CD4-positive, alpha-beta T cell treated with Interleukin-4 for 4 hours (primary cell): ENCODE data around the gene KNDC1.

Experiments used
- DNase-seq: peaks from one replicate; pipeline ENCODE4 v3.0.0-alpha.2; 2020

The KNDC1 gene

GRCh38 chr10:133267829-133268228 is 107.8 kb downstream of the KNDC1 start:
- no peak for DNase-seq

GRCh38 chr10:133268532-133268931 is 108.5 kb downstream of the KNDC1 start:
- DNase-seq, result no peak

- no peak for DNase-seq
Measured at GRCh38 chr10:133269367-133269766, 109.3 kb downstream of the KNDC1 start.

GRCh38 chr10:133270204-133270603 is 110.2 kb downstream of the KNDC1 start:
- no peak for DNase-seq

DNA sequence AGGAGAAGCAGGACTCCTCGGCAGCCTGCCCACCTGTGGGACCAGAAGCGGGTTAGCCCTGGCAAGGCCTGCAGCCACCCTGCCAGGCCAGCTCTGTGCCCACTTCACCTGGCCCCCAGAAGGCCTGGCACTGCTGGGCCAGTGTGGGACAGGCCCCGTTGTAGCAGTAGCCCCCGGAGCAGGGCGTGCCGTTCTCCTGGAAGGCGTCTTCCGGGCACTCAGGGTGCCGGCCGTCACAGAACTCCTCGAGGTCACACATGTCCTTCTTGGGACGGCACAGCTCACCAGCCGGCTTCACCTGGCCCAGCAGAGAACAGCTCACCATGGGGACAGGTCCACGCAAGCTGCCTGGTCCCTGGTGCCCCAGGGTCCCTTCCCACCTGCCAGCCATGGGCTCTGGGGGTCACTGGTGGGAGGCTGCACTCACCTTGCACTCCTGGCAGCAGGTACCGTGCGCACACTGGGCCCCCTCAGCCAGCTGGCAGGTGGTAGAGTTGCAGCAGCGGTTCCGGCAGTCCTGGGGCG is 110.8 kb downstream of the KNDC1 start:
- no peak for DNase-seq

DNA sequence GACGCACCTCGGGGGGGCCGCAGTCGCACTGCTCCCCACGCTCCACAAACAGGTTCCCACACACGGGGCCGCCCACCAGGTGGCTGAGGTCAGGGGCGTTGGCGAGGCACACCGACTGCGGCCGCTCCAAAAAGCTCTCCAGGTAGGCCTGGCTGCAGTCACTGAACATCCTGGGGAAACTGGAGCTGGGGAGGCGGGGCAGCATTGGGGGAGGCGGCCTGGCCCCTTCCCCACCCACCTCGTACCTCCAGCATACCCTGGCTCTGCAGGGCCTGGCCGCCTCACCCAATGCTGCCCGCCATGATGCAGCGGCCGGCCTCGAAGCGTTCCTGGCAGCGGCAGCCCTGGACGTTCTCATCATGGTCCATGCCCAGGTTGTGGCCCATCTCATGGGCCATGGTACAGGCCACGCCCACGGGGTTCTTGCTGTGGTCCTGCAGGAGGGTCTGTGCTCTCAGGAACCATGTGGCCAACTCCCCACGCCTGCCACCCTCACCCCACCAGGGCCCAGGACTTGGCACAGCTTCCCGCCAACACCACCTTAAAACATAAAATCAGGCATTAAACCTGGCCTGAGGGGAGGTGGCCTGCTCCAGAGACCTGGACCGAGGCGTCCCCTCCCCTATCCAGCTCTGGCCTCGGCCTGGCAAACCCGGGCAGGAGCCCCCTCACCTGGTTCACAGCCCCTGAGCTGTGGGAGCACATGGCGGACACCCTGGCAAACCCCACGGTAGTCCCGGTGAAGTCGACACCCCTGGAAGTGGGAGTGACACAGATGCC is 111.7 kb downstream of the KNDC1 start:
- no peak for DNase-seq

GRCh38 chr10:133272301-133272963 is 112.4 kb downstream of the KNDC1 start:
- DNase-seq, result no peak

DNA sequence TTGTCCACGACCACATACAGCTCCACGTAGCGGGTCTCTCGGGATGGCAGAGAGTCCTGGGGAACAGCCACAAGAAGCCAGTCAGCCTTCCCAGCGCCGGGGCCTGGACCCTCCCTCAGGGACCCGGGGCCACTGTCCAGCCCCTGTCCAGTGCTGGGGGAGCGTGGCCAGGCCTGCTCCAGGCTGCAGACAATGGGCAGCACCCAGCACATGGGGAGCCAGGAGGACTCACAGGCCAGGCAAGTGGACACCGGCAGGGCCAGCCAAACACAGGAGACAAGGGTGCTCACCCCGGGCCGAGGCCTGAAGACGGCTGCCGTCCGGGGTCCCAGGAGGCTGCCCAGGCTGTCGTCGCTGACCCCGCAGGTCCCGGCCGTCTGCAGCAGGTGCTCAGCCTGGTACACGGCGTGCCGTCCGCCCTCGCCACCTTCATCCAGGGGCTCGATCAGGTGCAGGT is 113.0 kb downstream of the KNDC1 start:
- DNase-seq, result no peak

- no peak for DNase-seq
Measured at GRCh38 chr10:133273534-133274143, 113.6 kb downstream of the KNDC1 start.

- peak; percentile 90 for DNase-seq
Measured at GRCh38 chr10:133274751-133275683, 115.0 kb downstream of the KNDC1 start.

DNA sequence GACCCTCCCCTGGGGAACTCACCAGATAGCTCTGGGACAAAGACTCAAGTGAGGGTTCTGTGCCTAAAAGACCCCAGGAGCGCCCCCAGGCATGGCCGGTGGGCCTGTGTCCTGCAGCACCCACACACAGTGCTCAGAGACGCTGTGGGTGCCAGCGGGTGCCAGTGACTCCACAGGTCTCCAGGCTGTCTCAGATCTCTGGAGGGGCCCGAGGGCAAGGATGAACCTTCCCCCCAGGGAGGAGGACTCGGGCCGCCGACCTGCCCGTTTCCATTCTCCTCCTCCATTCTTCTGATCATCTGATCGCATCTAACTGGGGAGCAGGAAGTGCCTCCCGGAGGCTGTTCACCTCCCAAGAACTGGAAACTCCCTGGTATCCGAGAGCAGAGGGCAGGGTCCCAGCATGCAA is 115.7 kb downstream of the KNDC1 start:
- peak; percentile 42 for DNase-seq
